CD4-positive, alpha-beta T cell (primary cell): ENCODE data around the gene ABLIM1. TPM values are rescaled to one million over a fixed set of nuclear protein-coding genes. Genes with fewer than 3 reads are reported as not detected.

Experiments
- ATAC-seq: fragments of 200-7000 bp; cut with Tn5 transposase; one replicate; pipeline ENCODE4 v1.10.0; 2022; ENCODE audit warnings: mild to moderate bottlenecking; ENCODE audit not compliant: poor library complexity
- CTCF ChIA-PET: fragments of 350-600 bp; sonication (Branson Sonifier 250); formaldehyde crosslinking; loops from one replicate; lab custom pipeline; 2021; ENCODE audit warnings: antibody characterized with exemption, inconsistent platforms; lab: Charles Lee
- POLR2A ChIA-PET: fragments of 350-600 bp; sonication (Branson Sonifier 250); formaldehyde crosslinking; loops from one replicate; lab custom pipeline; 2021; ENCODE audit warnings: antibody characterized with exemption, inconsistent platforms; lab: Charles Lee
- DNase-seq, 14 experiments: peaks; one replicate each; pipeline ENCODE4 v3.0.0-alpha.2; 2013 to 2020; ENCODE audit warnings: mixed read lengths in 2 of 14
- H3K27ac ChIP-seq, 2 donors: one replicate each; pipeline versions ENCODE4 v1.5.1 to v1.7.0; 2013; ENCODE audit warnings: low read length in 2 of 2, low read depth in 1 of 2, mild to moderate bottlenecking in 1 of 2
- H3K27me3 ChIP-seq, 2 experiments: 1 replicate in 1 of 2; 2 replicates in 1 of 2; pipeline versions ENCODE4 v1.6.1 to v1.7.0; 2013; ENCODE audit warnings: low read length in 2 of 2, control low read depth in 1 of 2, mild to moderate bottlenecking in 1 of 2, moderate library complexity in 1 of 2; ENCODE audit not compliant: insufficient read depth in 2 of 2, control insufficient read depth in 1 of 2
- H3K36me3 ChIP-seq: one replicate; pipeline ENCODE4 v1.6.1; 2013; ENCODE audit warnings: low read length, control low read depth; ENCODE audit not compliant: insufficient read depth
- H3K4me1 ChIP-seq: one replicate; pipeline ENCODE4 v1.6.1; 2013; ENCODE audit warnings: low read length, control low read depth; ENCODE audit not compliant: insufficient read depth
- H3K4me3 ChIP-seq: one replicate; pipeline ENCODE4 v1.5.1; 2013; ENCODE audit warnings: mild to moderate bottlenecking, low read length, moderate library complexity
- H3K9me3 ChIP-seq, 2 experiments: 1 replicate in 1 of 2; 2 replicates in 1 of 2; pipeline versions ENCODE4 v1.6.1 to v1.7.0; 2013; ENCODE audit warnings: low read length in 2 of 2, mild to moderate bottlenecking in 2 of 2, control low read depth in 1 of 2, moderate library complexity in 1 of 2; ENCODE audit not compliant: control insufficient read depth in 1 of 2, insufficient read depth in 1 of 2
- H3K27ac Mint-ChIP-seq: one replicate; pipeline ENCODE4 v1.8.0; 2020; ENCODE audit warnings: mixed read lengths
- H3K27me3 Mint-ChIP-seq: one replicate; pipeline ENCODE4 v1.8.0; 2021; ENCODE audit warnings: mixed read lengths
- H3K36me3 Mint-ChIP-seq: one replicate; pipeline ENCODE4 v1.8.0; 2021; ENCODE audit warnings: low read depth, mixed read lengths
- H3K4me1 Mint-ChIP-seq: one replicate; pipeline ENCODE4 v1.8.0; 2021; ENCODE audit warnings: low read depth, mixed read lengths
- H3K4me3 Mint-ChIP-seq: one replicate; pipeline ENCODE4 v1.8.0; 2020; ENCODE audit warnings: mild to moderate bottlenecking, mixed read lengths
- H3K9me3 Mint-ChIP-seq: one replicate; pipeline ENCODE4 v1.8.0; 2020; ENCODE audit warnings: mixed read lengths
- CTCF ChIP-seq: fragments of 200-600 bp; IDR thresholded peaks from one replicate; pipeline ENCODE4 v1.8.0; 2022; ENCODE audit warnings: antibody characterized with exemption, mild to moderate bottlenecking
- intact Hi-C, 2 experiments: fragments of 100-400 bp; cut with DNase I in 1 of 2; cut with micrococcal nuclease in 1 of 2; formaldehyde crosslinking; loops; one replicate each; pipeline versions ENCODE4 v1.15.1 to v1.9.0; 2023 to 2025; cut with DNase I, micrococcal nuclease
- total RNA-seq, 174 experiments: library from RNA in 2 of 174; stranded (reverse) in 2 of 174; gene quantifications; one replicate each; pipeline ENCODE4 v1.2.3 and lab custom pipeline; 2021 to 2026

ABLIM1 gene
- total RNA-seq, 2 experiments from 2014 or later = 217 to 224 TPM

- DNase-seq (no peak), ATAC-seq (no peak)
- ChIA-PET POLR2A (no interaction called here), CTCF (no interaction called here)
- Mint-ChIP-seq H3K27ac (no peak overlapping the region), H3K9me3 (peaks cover 3% of the 10 kb centered on the region), H3K27me3 (no peaks in the 10 kb centered on the region), H3K4me3 (no peak overlapping the region), H3K4me1 (no peaks in the 10 kb centered on the region), H3K36me3 (no peaks in the 10 kb centered on the region)
- intact Hi-C loops = loop anchor here in 1 of 2 experiments (1.0 kb wide), 1 partner anchor 26 kb away; no protein-coding TSS in a partner anchor
- Histone ChIP-seq H3K27ac (no peak overlapping the region), H3K4me1 (no peaks in the 10 kb centered on the region), H3K36me3 (no peaks in the 10 kb centered on the region), H3K9me3 (peaks cover 0 to 5% of the 10 kb centered on the region in 2 experiments), H3K4me3 (no peak overlapping the region), H3K27me3 (no peaks in the 10 kb centered on the region)
- TF ChIP-seq CTCF = no peak
These were observed 34.9 kb downstream of the ABLIM1 start for GRCh38 chr10:114623155-114623554.

- ChIA-PET POLR2A (no interaction called here), CTCF (no interaction called here)
- H3K4me1 Mint-ChIP-seq = peaks cover 6% of the 10 kb centered on the region
- intact Hi-C loops = no loop called here
- no peaks in the 10 kb centered on the region for H3K9me3 Mint-ChIP-seq
- no peak overlapping the region for H3K4me3 Mint-ChIP-seq
- DNase-seq (no peak), ATAC-seq (no peak)
- Histone ChIP-seq H3K27ac (no peak overlapping the region), H3K9me3 (no peaks in the 10 kb centered on the region), H3K4me1 (no peaks in the 10 kb centered on the region), H3K36me3 (no peaks in the 10 kb centered on the region), H3K27me3 (no peaks in the 10 kb centered on the region), H3K4me3 (no peak overlapping the region)
- TF ChIP-seq CTCF = no peak
- no peaks in the 10 kb centered on the region for H3K36me3 Mint-ChIP-seq
- H3K27ac Mint-ChIP-seq = no peak overlapping the region
- no peaks in the 10 kb centered on the region for H3K27me3 Mint-ChIP-seq
These were observed 39.4 kb downstream of the ABLIM1 start for GRCh38 chr10:114618722-114619121.

- intact Hi-C loops = no loop called here
- CTCF ChIA-PET = no interaction called here
- ATAC-seq = no peak
These were observed 41.6 kb downstream of the ABLIM1 start for GRCh38 chr10:114616516-114616915.

More at GRCh38 chr10:114616516-114616915, 41.6 kb downstream of the ABLIM1 start:
- Histone ChIP-seq H3K27me3 (no peaks in the 10 kb centered on the region), H3K9me3 (no peaks in the 10 kb centered on the region), H3K36me3 (no peaks in the 10 kb centered on the region), H3K4me3 (no peak overlapping the region), H3K4me1 (no peaks in the 10 kb centered on the region), H3K27ac (no peak overlapping the region)
- Mint-ChIP-seq H3K4me3 (no peak overlapping the region), H3K27me3 (no peaks in the 10 kb centered on the region), H3K36me3 (no peaks in the 10 kb centered on the region), H3K9me3 (no peaks in the 10 kb centered on the region), H3K4me1 (peaks cover 6% of the 10 kb centered on the region), H3K27ac (no peak overlapping the region)
- TF ChIP-seq CTCF = no peak
- POLR2A ChIA-PET = no interaction called here
- DNase-seq = no peak
